NCI-H526 (cell line): Measurements from ENCODE around the gene MT1H.
A peak's percentile ranks its signal among the peaks of the same experiment; 100 is the strongest.
"Not testable (repeated sequence)": the region's sequence is repeated elsewhere in the genome, so short reads cannot be mapped to it uniquely, and the experiment has no call there.

ENCODE experiments used
- DNase-seq, 2 experiments: peaks; one replicate each; lab custom pipeline; 2025; lab: John Stamatoyannopoulos, UW

Gene MT1H

GRCh38 chr16:56669005-56669839 is at the start of gene MT1H:
MT1H (plus strand) TSS chr16:56669814; CDS start chr16:56669885, 71 bp downstream.
- no peak for DNase-seq

- no peak for DNase-seq
Measured at GRCh38 chr16:56620339-56620897, 49.2 kb upstream of the MT1H start.

- DNase-seq = not testable (repeated sequence)
Measured at GRCh38 chr16:56621665-56622445, 47.8 kb upstream of the MT1H start.

- not testable (repeated sequence) for DNase-seq
Measured at GRCh38 chr16:56623184-56623583, 46.4 kb upstream of the MT1H start.

DNA sequence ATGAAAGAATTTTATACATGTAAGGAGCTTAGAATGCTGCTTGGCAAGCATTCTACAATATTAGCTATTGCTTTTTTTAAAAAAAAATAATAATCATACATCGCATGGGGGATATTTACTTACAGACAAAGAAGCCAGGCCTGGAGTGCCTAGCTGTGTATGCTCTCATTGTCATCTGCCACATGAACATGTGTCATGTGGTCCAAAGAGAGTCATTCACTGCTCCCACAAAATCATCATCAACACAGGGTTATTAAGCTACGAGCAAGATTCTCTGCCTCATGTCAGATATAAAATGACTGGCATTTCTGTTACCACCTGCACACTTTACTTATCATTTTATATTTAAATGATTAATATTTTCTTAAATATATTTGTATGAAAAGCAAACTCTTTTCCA is 46.0 kb upstream of the MT1H start:
- no peak for DNase-seq

GRCh38 chr16:56625140-56625942 is 44.3 kb upstream of the MT1H start, which contains the start of gene MT1E:
MT1E (plus strand) TSS chr16:56625781; CDS start chr16:56625852, 71 bp downstream.
- peak; percentile 37 to 81 for DNase-seq

DNA sequence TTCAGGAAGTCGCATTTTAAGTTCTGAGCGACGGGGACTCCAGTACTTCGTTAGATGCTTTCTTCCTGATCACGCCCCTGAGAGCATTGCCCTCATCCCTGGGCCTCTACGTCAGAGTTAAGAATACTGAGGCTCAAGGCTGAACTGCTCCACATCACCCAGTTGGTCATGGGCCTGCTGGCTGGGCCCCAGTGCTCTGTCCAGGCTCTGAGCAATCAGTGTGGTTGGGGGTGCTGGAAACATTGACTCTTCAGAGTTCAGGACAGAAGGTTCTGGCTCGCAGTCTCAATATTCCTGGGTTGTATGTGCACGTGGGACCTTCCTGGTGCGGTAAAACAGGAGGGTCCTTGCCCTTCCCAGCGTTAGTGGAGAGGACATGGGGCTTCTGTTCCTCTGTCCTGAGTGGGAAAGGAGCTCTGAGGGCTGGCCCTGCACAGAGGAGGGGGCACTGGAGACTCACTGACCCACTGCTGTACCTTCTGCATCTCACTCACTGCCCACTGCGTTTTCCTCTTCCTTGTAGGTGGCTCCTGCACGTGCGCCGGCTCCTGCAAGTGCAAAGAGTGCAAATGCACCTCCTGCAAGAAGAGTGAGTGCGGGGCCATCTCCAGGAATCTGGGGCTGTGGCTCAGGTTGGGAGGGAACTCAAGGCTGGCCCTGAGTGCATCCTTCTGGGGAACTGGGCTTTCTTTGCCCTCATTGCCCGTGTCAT is 43.5 kb upstream of the MT1H start:
- DNase-seq = peak in 1 of 2 experiments; percentile 58

GRCh38 chr16:56626685-56627084 is 42.9 kb upstream of the MT1H start:
- no peak for DNase-seq

DNA sequence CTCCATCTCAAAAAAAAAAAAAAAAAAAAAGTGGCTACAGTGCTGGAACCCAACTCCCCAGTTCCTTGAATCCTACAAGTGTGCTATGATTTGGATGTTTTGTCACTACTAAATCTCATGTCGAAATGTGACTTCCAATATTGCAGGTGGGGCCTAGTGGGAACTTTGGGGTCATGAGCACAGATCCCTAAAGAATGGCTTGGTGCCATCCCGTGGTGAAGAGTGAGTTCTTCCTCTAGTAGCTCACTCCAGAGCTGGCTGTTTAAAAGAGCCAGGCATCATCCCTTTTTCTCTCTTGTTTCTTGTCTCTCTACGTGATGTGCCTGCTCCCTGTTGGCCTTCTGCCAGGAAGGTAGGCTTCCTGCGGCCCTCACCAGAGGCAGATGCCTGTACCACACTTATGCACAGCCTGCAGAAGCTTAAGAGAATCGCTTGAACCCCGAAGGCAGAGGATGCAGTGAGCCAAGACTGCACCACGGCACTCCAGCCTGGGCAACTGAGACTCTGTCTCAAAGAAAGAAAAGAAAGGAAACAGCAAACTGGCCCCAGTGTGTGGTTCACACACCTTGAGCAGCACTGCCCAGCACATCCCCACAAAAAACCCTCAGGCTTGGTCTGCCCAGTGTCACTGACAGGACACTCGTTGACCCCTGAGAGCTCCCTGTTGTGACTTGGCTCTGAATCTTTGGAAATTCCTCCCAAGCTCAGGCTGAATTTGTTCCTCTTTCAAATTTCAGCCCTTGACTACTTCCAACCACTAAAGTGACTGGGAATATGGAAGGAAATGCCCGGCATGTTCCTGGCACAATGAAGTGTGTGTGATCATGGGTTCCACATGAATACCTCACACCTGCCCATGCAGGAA is 40.9 kb upstream of the MT1H start:
- DNase-seq = no peak

DNA sequence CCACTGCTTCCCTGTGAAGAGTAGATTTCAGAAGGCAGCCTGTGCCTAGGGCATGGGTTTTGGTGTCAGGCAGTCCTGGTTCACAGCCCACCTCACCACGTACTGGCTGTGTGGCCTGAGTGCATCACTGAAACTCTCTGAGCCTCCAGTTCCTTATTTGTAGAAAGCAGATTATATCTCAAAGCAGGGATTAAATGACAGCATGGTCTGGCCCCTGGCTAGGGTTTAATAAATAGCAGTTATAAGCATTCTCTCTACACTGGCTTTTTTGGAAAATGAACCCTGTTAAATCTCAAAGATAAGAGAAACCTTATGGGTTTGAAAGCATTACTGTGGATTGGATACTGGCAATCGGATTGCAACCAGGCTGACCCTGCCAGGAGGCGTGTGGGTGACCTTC is 40.1 kb upstream of the MT1H start:
- no peak for DNase-seq

DNA sequence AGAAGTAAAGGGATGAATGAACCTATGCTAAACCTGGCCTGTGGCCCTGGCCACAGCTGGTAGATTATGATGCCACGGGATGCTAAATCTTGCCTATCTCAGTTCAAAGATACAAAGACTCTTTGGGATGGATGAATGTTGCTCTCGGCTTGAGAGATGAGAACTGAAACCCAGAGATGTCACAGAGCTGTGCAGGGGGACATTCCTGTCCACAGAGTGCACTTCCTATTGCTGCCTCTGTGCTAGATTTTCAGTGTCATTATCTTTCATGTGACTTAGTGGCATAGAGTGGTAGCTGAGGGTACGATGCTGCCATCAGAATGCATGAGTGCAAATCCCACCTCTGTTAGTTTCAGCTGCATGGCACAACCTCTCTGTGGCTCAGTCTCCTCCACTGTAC is 39.5 kb upstream of the MT1H start:
- no peak for DNase-seq

DNA sequence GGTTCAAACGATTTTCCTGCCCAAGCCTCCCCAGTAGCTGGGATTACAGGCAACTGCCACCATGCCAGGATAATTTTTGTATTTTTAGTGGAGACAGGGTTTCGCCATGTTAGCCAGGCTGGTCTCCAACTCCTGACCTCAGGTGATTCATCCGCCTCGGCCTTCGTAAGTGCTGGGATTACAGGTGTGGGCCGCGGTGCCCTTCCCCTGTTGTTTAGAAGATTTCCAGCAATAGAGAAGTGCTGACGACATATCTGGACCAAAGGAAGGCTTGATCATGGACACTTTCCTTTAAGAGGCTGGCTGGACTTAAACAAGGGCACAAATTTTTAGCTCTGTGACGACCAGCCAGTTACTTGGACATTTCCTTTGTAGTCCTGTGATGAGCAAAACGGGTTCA is 38.4 kb upstream of the MT1H start:
- DNase-seq = no peak

DNA sequence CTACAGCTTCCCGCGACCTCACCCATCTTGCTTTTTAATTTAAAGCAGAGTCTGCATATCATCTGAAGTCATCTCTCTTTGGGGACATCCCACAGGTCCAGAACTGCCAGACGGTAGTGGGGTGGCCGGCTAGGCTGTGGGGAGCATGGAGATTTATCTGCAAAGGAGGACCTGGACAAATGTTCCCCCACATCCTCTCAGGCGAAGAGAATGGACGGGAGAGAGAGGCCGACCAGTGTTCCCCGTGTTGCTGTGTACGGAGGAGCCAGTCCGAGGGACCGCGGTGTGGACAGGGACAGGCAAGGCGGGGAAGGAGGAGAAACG is 37.8 kb upstream of the MT1H start:
- no peak for DNase-seq

- peak in 1 of 2 experiments; percentile 45 for DNase-seq
Measured at GRCh38 chr16:56632156-56632847, 37.3 kb upstream of the MT1H start, which contains the start of gene MT1M. MT1M (plus strand) TSS chr16:56632659; CDS start chr16:56632732, 73 bp downstream.

GRCh38 chr16:56632848-56633365 is 36.7 kb upstream of the MT1H start:
- DNase-seq = no peak

DNA sequence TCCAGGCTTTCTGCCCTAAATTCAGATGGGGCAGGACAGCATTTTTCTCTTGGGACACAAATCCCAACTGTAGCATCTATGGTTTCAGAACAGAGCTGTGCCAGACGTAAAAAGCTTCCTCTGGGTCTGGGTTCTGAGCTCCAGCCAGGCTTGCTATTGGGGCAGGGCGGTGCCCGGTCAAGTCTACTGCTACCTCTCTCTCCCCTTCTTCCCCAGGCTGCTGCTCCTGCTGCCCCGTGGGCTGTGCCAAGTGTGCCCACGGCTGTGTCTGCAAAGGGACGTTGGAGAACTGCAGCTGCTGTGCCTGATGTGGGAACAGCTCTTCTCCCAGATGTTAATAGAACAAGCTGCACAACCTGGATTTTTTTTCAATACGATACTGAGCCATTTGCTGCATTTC is 36.1 kb upstream of the MT1H start:
- no peak for DNase-seq

DNA sequence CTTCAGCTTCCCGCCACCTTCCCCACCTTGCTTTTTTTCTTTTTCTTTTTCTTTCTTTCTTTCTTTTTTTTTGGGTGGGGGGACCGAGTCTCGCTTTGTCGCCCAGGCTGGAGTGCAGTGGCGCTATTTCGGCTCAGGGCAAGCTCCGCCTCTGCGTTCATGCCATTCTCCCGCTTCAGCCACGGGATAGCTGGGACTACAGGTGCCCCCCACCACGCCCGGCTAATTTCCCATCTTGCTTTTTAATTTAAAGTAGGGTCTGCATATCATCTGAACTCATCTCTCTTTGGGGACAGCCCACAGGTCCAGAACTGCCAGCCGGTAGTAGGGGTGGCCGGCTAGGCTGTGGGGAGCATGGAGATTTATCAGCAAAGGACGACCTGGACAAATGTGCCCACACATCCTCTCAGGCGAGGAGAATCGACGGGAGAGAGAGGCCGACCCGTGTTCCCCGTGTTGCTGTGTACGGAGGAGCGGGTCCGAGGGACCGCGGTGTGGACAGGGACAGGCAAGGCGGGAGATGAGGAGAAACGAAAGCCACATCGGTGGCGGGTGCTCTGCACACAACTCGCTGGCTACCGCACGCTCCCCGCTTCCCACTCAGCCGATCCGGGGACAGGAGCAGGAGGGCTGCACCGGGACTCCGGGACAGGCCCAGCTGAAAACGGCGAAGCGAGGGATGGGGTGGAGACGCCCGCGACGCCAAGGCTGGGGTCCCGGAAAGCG is 34.7 kb upstream of the MT1H start:
- DNase-seq = no peak

DNA sequence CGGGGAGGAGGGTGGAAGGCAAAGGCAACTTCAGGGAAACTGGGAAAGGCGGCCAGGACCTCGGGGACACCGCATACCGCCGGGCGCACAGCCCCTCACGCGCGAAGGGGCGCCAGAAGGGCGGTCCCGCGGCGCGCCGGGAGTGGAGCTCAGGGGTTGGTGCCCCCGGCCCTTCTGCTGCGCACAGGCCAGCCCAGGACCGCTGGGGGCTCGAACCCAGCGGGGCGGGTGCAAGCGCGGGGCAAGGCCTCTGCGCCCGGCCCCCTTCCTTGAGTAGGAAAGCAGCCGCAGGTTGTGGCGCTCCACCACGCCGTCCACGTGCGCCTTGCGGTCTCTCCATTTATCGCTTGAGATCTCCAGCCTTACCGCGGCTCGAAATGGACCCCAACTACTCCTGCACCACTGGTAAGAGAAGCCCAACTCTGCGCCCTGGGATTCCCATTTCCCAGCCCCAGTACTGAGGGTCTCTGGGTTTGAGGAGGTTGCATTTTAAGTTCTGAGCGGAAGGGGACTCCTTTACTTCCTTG is 34.1 kb upstream of the MT1H start:
- DNase-seq = no peak
